Parathyroid adenoma (tissue), 2 donors: Measurements from ENCODE around the gene SEC16A.

Experiments
- H2AFZ ChIP-seq: fragments of 300-600 bp; sonication (generic); one replicate; pipeline ENCODE4 v1.7.0; 2017; ENCODE audit warnings: antibody characterized with exemption, mild to moderate bottlenecking
- H3K27ac ChIP-seq: fragments of 300-600 bp; sonication (generic); one replicate; pipeline ENCODE4 v1.7.0; 2017
- H3K27me3 ChIP-seq: fragments of 300-600 bp; sonication (generic); one replicate; pipeline ENCODE4 v1.7.0; 2017; ENCODE audit warnings: low read length; ENCODE audit not compliant: control insufficient read depth, insufficient read depth
- H3K36me3 ChIP-seq: fragments of 300-600 bp; sonication (generic); one replicate; pipeline ENCODE4 v1.7.0; 2017; ENCODE audit warnings: low read length; ENCODE audit not compliant: control insufficient read depth, insufficient read depth
- H3K4me1 ChIP-seq: fragments of 300-600 bp; sonication (generic); one replicate; pipeline ENCODE4 v1.7.0; 2017; ENCODE audit warnings: control low read depth
- H3K4me2 ChIP-seq: fragments of 300-600 bp; sonication (generic); one replicate; pipeline ENCODE4 v1.7.0; 2017; ENCODE audit warnings: low read length
- H3K4me3 ChIP-seq: fragments of 300-600 bp; sonication (generic); one replicate; pipeline ENCODE4 v1.7.0; 2017; ENCODE audit warnings: low read depth, low read length
- H3K79me2 ChIP-seq: fragments of 300-600 bp; sonication (generic); one replicate; pipeline ENCODE4 v1.7.0; 2017; ENCODE audit warnings: control low read depth
- H3K9ac ChIP-seq: fragments of 300-600 bp; sonication (generic); one replicate; pipeline ENCODE4 v1.7.0; 2017; ENCODE audit warnings: mild to moderate bottlenecking
- H3K9me3 ChIP-seq: fragments of 300-600 bp; sonication (generic); one replicate; pipeline ENCODE4 v1.7.0; 2017; ENCODE audit warnings: low read length; ENCODE audit not compliant: control insufficient read depth
- CTCF ChIP-seq: fragments of 300-600 bp; sonication (generic); IDR thresholded peaks from one replicate; pipeline ENCODE4 v1.7.0; 2017; ENCODE audit warnings: antibody characterized with exemption, mild to moderate bottlenecking
- donor health status: primary hyperparathyroidism.

Gene SEC16A

DNA sequence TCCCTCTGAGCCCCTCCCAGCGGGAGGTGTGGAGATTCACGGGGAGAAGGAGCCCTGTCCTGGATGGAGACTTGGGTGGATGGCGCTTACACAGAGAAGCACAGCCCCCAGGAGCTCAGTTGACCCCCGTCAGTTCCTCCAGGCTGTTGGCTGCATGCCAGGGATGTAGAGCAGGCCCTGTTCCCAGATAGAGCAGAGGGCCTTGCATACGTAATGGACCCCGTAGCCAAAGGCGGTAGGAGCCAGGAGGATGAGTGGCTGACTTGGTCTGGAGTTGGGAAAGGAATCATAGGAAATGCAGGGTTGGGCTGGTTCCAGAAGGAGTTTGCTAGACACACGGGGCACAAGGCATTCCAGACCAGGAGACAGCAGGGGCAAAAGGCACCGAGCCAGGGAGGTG lies 69.9 kb downstream of the SEC16A start:
- Histone ChIP-seq H3K27me3 (no peaks in the 10 kb centered on the region), H3K27ac (no peak overlapping the region), H3K79me2 (peaks cover 15% of the 10 kb centered on the region), H3K9me3 (no peaks in the 10 kb centered on the region), H3K36me3 (no peaks in the 10 kb centered on the region), H3K4me2 (no peak overlapping the region), H3K4me3 (no peak overlapping the region), H3K4me1 (no peaks in the 10 kb centered on the region), H3K9ac (no peak overlapping the region), H2AFZ (no peak overlapping the region)
- no peak for TF ChIP-seq CTCF

GRCh38 chr9:136411378-136411777 lies 71.5 kb downstream of the SEC16A start:
- no peaks in the 10 kb centered on the region for H3K27me3 ChIP-seq
- H3K27ac ChIP-seq: no peak overlapping the region
- H3K9me3 ChIP-seq: no peaks in the 10 kb centered on the region
- no peak overlapping the region for H2AFZ ChIP-seq
- peaks cover 15% of the 10 kb centered on the region for H3K79me2 ChIP-seq
- H3K9ac ChIP-seq: no peak overlapping the region
- H3K4me3 ChIP-seq: peak overlapping the region; percentile 84
- no peak for TF ChIP-seq CTCF
- H3K4me2 ChIP-seq: peak overlapping the region; percentile 95
- H3K36me3 ChIP-seq: no peaks in the 10 kb centered on the region
- H3K4me1 ChIP-seq: no peaks in the 10 kb centered on the region

DNA sequence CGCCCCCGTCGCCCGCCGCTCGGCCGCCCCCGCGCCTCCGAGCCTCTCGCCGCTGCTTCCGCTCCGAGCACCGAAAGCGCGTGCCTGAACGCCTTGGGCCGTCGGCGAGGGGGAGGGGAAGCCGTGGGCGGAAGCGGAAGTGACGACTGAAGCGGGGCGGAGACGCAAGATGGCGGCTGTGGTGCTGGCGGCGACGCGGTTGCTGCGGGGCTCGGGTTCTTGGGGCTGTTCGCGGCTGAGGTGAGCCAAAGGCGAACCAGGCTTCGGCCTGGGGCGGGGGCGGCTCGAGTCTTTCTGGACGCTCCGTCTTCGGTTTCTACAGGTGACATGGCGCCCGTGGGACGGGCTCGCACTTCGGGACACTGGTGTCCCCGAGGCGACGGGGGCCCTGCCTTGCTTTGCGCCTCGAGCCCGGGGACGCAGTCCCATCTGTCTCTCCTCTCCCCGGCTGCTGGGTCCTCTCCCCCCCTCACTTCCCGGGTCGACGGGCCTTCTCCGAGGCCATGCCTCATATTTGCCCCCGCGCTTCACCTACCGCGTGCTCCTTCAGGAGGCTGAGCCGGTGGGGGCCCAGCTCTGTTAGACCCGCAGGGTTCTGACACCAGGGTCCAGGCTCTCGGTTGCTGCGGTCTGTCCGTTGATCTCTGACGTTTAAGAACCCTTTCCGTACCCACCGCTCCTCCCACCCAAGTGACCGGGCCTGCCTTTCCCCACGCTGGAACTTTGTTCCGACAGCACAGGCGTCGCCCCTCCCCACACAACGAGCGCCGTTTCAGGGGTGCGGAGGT lies 72.1 kb downstream of the SEC16A start, which contains the start of the genes ENTR1 and PMPCA:
ENTR1 (minus strand) TSS at position 115 of the 788 bp plus-strand sequence. CDS start 217 bp downstream, outside the sequence.
PMPCA (plus strand) TSS at position 159 of the 788 bp plus-strand sequence; CDS start at position 170, 11 bp downstream.
- Histone ChIP-seq H3K4me2 (peak within 1 kb of the TSS; percentile 95), H3K36me3 (no peaks in the 10 kb centered on the region), H3K4me1 (no peaks in the 10 kb centered on the region), H2AFZ (peak within 1 kb of the TSS; percentile 70), H3K27ac (peak within 1 kb of the TSS; percentile 61), H3K4me3 (peak within 1 kb of the TSS; percentile 84), H3K27me3 (no peaks in the 10 kb centered on the region), H3K9ac (no peak within 1 kb of the TSS), H3K9me3 (no peaks in the 10 kb centered on the region), H3K79me2 (peaks cover 15% of the 10 kb centered on the region)
- TF ChIP-seq CTCF: no peak

- H3K79me2 ChIP-seq: peaks cover 15% of the 10 kb centered on the region
- no peaks in the 10 kb centered on the region for H3K36me3 ChIP-seq
- no peak overlapping the region for H3K9ac ChIP-seq
- no peaks in the 10 kb centered on the region for H3K4me1 ChIP-seq
- peak overlapping the region; percentile 63 for H3K4me3 ChIP-seq
- peak overlapping the region; percentile 56 for H2AFZ ChIP-seq
- no peaks in the 10 kb centered on the region for H3K9me3 ChIP-seq
- H3K27me3 ChIP-seq: no peaks in the 10 kb centered on the region
- no peak for TF ChIP-seq CTCF
- no peak overlapping the region for H3K27ac ChIP-seq
- peak overlapping the region; percentile 95 for H3K4me2 ChIP-seq
These were observed 73.0 kb downstream of the SEC16A start for GRCh38 chr9:136409557-136410455.
